DOHH2 (cell line): ENCODE data around the gene MKLN1.

Experiments
- CTCF ChIP-seq: fragments of 200-600 bp; sonication (generic); IDR thresholded peaks from one replicate; pipeline ENCODE4 v1.5.1; 2014; ENCODE audit warnings: antibody characterized with exemption, mild to moderate bottlenecking, low read depth, low read length; ENCODE audit not compliant: poor library complexity, severe bottlenecking
- EZH2phosphoT487 ChIP-seq: fragments of 200-600 bp; sonication (generic); IDR thresholded peaks from 2 replicates; pipeline ENCODE4 v1.6.1; 2017; ENCODE audit warnings: borderline replicate concordance, mild to moderate bottlenecking, antibody characterized with exemption, low read length, moderate library complexity, mixed read lengths

GRCh38 chr7:131342864-131343442, 15.3 kb downstream of the MKLN1 start:
- no peak for TF ChIP-seq CTCF
- TF ChIP-seq EZH2phosphoT487: no peak
